H1 (cell line): Measurements from ENCODE around the gene SHROOM3. TPM values are rescaled to one million over a fixed set of nuclear protein-coding genes. Genes with fewer than 3 reads are reported as not detected.

Experiments
- CTCF ChIA-PET: fragments of 300-600 bp; sonication (Branson Sonifier 250); formaldehyde crosslinking; loops from one replicate; lab custom pipeline; 2021; ENCODE audit not compliant: partially characterized antibody; lab: Charles Lee
- POLR2A ChIA-PET: fragments of 300-600 bp; sonication (Branson Sonifier 250); formaldehyde crosslinking; loops from one replicate; lab custom pipeline; 2021; ENCODE audit warnings: inconsistent platforms; ENCODE audit not compliant: partially characterized antibody; lab: Charles Lee
- DNase-seq, 2 experiments: peaks; one replicate each; pipeline versions ENCODE4 v3.0.0 to v3.0.0-alpha.2; 2010 to 2022; ENCODE audit warnings: low spot score in 2 of 2, low read depth in 1 of 2, mixed read lengths in 1 of 2
- FAIRE-seq: peaks from 2 replicates; lab custom pipeline; 2011; peaks lifted over from hg19 to GRCh38; lab: Jason Lieb, UNC
- H2AFZ ChIP-seq: 2 replicates; pipeline ENCODE4 v1.8.1; 2012; ENCODE audit warnings: low read length, inconsistent platforms
- H2AK5ac ChIP-seq: 2 replicates; pipeline ENCODE4 v1.6.1; 2013; ENCODE audit warnings: low read depth, low read length
- H2BK120ac ChIP-seq: replicated peaks from 2 replicates; pipeline ENCODE3; 2013; ENCODE audit warnings: low read depth, low read length, inconsistent platforms
- H2BK12ac ChIP-seq: 2 replicates; pipeline ENCODE4 v1.6.1; 2013; ENCODE audit warnings: low read depth, low read length
- H2BK15ac ChIP-seq: 2 replicates; pipeline ENCODE4 v1.6.1; 2013; ENCODE audit warnings: low read length
- H2BK20ac ChIP-seq: 2 replicates; pipeline ENCODE4 v1.6.1; 2013; ENCODE audit warnings: low read length
- H2BK5ac ChIP-seq: 2 replicates; pipeline ENCODE4 v1.6.1; 2013; ENCODE audit warnings: low read depth, low read length
- H3K14ac ChIP-seq: 2 replicates; pipeline ENCODE4 v1.6.1; 2013; ENCODE audit warnings: inconsistent platforms; ENCODE audit not compliant: insufficient read length
- H3K18ac ChIP-seq: 2 replicates; pipeline ENCODE4 v1.6.1; 2013; ENCODE audit warnings: low read length; ENCODE audit errors: extremely low read depth
- H3K23ac ChIP-seq: 2 replicates; pipeline ENCODE4 v1.6.1; 2013; ENCODE audit warnings: inconsistent platforms; ENCODE audit not compliant: insufficient read length
- H3K23me2 ChIP-seq: 2 replicates; pipeline ENCODE4 v1.6.1; 2013; ENCODE audit warnings: low read depth, low read length
- H3K27ac ChIP-seq: 2 replicates; pipeline ENCODE4 v1.6.1; 2011; ENCODE audit warnings: low read depth, low read length, inconsistent platforms
- H3K27me3 ChIP-seq, 4 experiments: replicated peaks in 1 of 4; 1 replicate in 1 of 4; 2 replicates in 3 of 4; pipeline versions ENCODE4 v1.6.1 to v1.8.1; 2011 to 2013; ENCODE audit warnings: low read length in 3 of 4, mild to moderate bottlenecking in 3 of 4, inconsistent platforms in 2 of 4, mixed read lengths in 2 of 4, moderate library complexity in 1 of 4; ENCODE audit not compliant: control insufficient read depth in 3 of 4, insufficient read depth in 3 of 4; ENCODE audit errors: extremely low read depth in 1 of 4
- H3K36me3 ChIP-seq, 4 experiments: 2 replicates each; pipeline versions ENCODE4 v1.6.1 to v1.8.1; 2011 to 2013; ENCODE audit warnings: mild to moderate bottlenecking in 4 of 4, low read length in 3 of 4, moderate library complexity in 2 of 4, control low read depth in 1 of 4, inconsistent platforms in 1 of 4; ENCODE audit not compliant: insufficient read depth in 4 of 4, control insufficient read depth in 2 of 4
- H3K4ac ChIP-seq: replicated peaks from 2 replicates; pipeline ENCODE3; 2013; ENCODE audit warnings: low read length, low read depth, mixed read lengths, inconsistent platforms; ENCODE audit not compliant: insufficient read length
- H3K4me1 ChIP-seq, 4 experiments: replicated peaks in 1 of 4; 1 replicate in 1 of 4; 2 replicates in 3 of 4; pipeline versions ENCODE4 v1.6.1 to v1.8.1; 2011 to 2013; ENCODE audit warnings: low read length in 3 of 4, inconsistent platforms in 2 of 4, mixed read lengths in 1 of 4; ENCODE audit not compliant: insufficient read depth in 4 of 4, control insufficient read depth in 3 of 4
- H3K4me2 ChIP-seq, 2 experiments: 2 replicates each; pipeline versions ENCODE4 v1.6.1 to v1.8.1; 2011 to 2013; ENCODE audit warnings: low read depth in 2 of 2, low read length in 2 of 2, control low read depth in 1 of 2, inconsistent platforms in 1 of 2, mild to moderate bottlenecking in 1 of 2; ENCODE audit not compliant: insufficient read depth in 1 of 2
- H3K4me3 ChIP-seq, 4 experiments: fragments of 200-600, 300-600 bp in 1 of 4; sonication (generic), shearing (Covaris generic), sonication (Bioruptor Twin) in 1 of 4; 2 replicates each; pipeline versions ENCODE4 v1.5.1 to v1.8.1; 2011 to 2016; ENCODE audit warnings: low read length in 4 of 4, low read depth in 3 of 4, control low read depth in 2 of 4, inconsistent platforms in 2 of 4, mild to moderate bottlenecking in 2 of 4, mixed read lengths in 1 of 4, moderate library complexity in 1 of 4; ENCODE audit not compliant: insufficient read depth in 2 of 4; ENCODE audit errors: extremely low read depth in 1 of 4
- H3K56ac ChIP-seq: replicated peaks from 2 replicates; pipeline ENCODE3; 2013; ENCODE audit warnings: low read depth, mild to moderate bottlenecking, mixed read lengths, low read length, inconsistent platforms; ENCODE audit not compliant: insufficient read length
- H3K79me1 ChIP-seq: 2 replicates; pipeline ENCODE4 v1.6.1; 2013; ENCODE audit warnings: low read depth, low read length, control low read depth
- H3K79me2 ChIP-seq, 2 experiments: 2 replicates each; pipeline versions ENCODE4 v1.6.1 to v1.8.1; 2012 to 2013; ENCODE audit warnings: low read length in 2 of 2, mild to moderate bottlenecking in 2 of 2, inconsistent platforms in 1 of 2; ENCODE audit not compliant: insufficient read depth in 2 of 2, control insufficient read depth in 1 of 2
- H3K9ac ChIP-seq, 4 experiments: replicated peaks in 1 of 4; 1 replicate in 1 of 4; 2 replicates in 3 of 4; pipeline versions ENCODE4 v1.6.1 to v1.8.1; 2011 to 2013; ENCODE audit warnings: low read depth in 3 of 4, low read length in 3 of 4, control low read depth in 2 of 4, mild to moderate bottlenecking in 2 of 4, moderate library complexity in 2 of 4, inconsistent platforms in 1 of 4; ENCODE audit errors: extremely low read depth in 1 of 4
- H3K9me3 ChIP-seq, 2 experiments: 2 replicates each; pipeline versions ENCODE4 v1.6.1 to v1.8.1; 2012 to 2013; ENCODE audit warnings: mild to moderate bottlenecking in 2 of 2, moderate library complexity in 2 of 2, control low read depth in 1 of 2, inconsistent platforms in 1 of 2, low read depth in 1 of 2, low read length in 1 of 2, mixed read lengths in 1 of 2; ENCODE audit not compliant: insufficient read depth in 2 of 2
- H4K20me1 ChIP-seq, 2 experiments: replicated peaks in 1 of 2; 2 replicates each; pipeline versions ENCODE3 to v1.8.1; 2011 to 2013; ENCODE audit warnings: inconsistent platforms in 2 of 2, low read length in 2 of 2, mild to moderate bottlenecking in 1 of 2; ENCODE audit not compliant: insufficient read depth in 2 of 2, control insufficient read depth in 1 of 2
- H4K5ac ChIP-seq: 2 replicates; pipeline ENCODE4 v1.6.1; 2013; ENCODE audit warnings: low read length, low read depth, mixed read lengths, inconsistent platforms; ENCODE audit not compliant: insufficient read length
- H4K8ac ChIP-seq: 2 replicates; pipeline ENCODE4 v1.8.0; 2013; ENCODE audit warnings: mild to moderate bottlenecking, moderate library complexity, low read length, inconsistent platforms; ENCODE audit not compliant: insufficient read depth; ENCODE audit errors: extremely low read depth
- H4K91ac ChIP-seq: replicated peaks from 2 replicates; pipeline ENCODE3; 2013; ENCODE audit warnings: low read length, mixed read lengths, inconsistent platforms; ENCODE audit not compliant: insufficient read length
- EGR1 ChIP-seq: IDR thresholded peaks from 2 replicates; pipeline ENCODE4 v1.6.1; 2011; ENCODE audit warnings: low read depth, low read length, borderline replicate concordance
- ZNF274 ChIP-seq: IDR thresholded peaks from 2 replicates; pipeline ENCODE4 v1.7.0; 2012; ENCODE audit warnings: low read length, borderline replicate concordance; ENCODE audit errors: extremely low read depth
- WGBS, 2 experiments: shearing (Covaris generic) in 1 of 2; methylation state at CpG; one replicate each; pipeline versions ENCODE4 v1.1.6 to v1.1.7; 2013 to 2015; ENCODE audit warnings: low lambda C conversion rate in 2 of 2, mixed read lengths in 2 of 2, inconsistent platforms in 1 of 2, low coverage in 1 of 2, missing lambda C conversion rate in 1 of 2; ENCODE audit not compliant: insufficient replicate concordance in 2 of 2, insufficient coverage in 1 of 2, insufficient read length in 1 of 2; ENCODE audit errors: extremely low coverage in 1 of 2, missing lambda C conversion rate in 1 of 2; 5-methylcytosine and 5-hydroxymethylcytosine counted together
- polyA plus RNA-seq, 7 experiments: library from polyadenylated mRNA; depleted of rRNA in 3 of 7; stranded (reverse) in 5 of 7; unstranded in 2 of 7; fragments of >200 nt in 5 of 7; fragments of 200-250 nt in 2 of 7; gene quantifications; 1 replicate in 5 of 7; 2 replicates in 1 of 7; 4 replicates in 1 of 7; pipeline versions ENCODE4 v1.2.1 to v1.2.3, GENCODE V29; 2011 to 2013; ENCODE audit warnings: missing spikeins in 2 of 7, mixed read lengths in 2 of 7
- total RNA-seq: library from RNA; stranded (reverse); fragmentation: NEBNext Ultra II Directional; extraction: Animal tissue kit (Norgen Biotek cat#: 25700); gene quantifications from 2 replicates; pipeline ENCODE4 v1.2.1, GENCODE V29; 2021
- TF ChIP-seq, protein P1 (sequence below): IDR thresholded peaks from 2 replicates; pipeline ENCODE4 v1.6.1; 2012; ENCODE audit warnings: inconsistent platforms

Gene SHROOM3
- total and polyA plus RNA-seq, 2 of the 8 experiments (the other 6 are each of a cell fraction or from before 2014, with no cell fraction given), result 15.8 to 34.0 TPM

DNA sequence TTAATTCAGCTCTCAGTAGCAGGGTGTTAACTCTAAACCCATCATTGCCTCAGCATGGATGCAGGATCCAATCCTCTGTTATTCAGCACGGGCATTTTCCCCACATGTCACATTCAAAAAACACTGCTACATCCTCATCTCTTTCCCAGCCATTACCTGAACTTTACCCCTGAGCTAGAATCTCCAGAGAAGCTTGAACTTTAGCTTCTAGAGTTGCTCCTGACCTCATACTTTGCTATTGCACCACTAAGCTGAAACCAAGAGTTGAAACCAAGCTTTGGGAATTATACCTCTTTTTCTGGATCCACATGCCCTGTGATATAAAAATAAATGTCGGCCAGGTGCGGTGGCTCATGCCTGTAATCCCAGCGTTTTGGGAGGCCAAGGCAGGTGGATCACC is 90.7 kb downstream of the SHROOM3 start:
- Histone ChIP-seq H2AK5ac (no peak overlapping the region), H3K4ac (no peak overlapping the region), H3K14ac (no peak overlapping the region), H3K4me1 (peaks cover 0 to 3% (median 0%) of the 10 kb centered on the region in 4 experiments; a peak in 1 of 7 replicates), H2BK20ac (no peak overlapping the region), H4K8ac (no peak overlapping the region), H3K9ac (no peak overlapping the region), H3K36me3 (no peaks in the 10 kb centered on the region), H3K79me1 (no peaks in the 10 kb centered on the region), H3K4me3 (no peak overlapping the region), H4K5ac (no peak overlapping the region), H3K27me3 (no peaks in the 10 kb centered on the region), H3K27ac (no peak overlapping the region), H2BK12ac (no peak overlapping the region), H2BK120ac (no peak overlapping the region), H3K9me3 (no peaks in the 10 kb centered on the region), H3K4me2 (no peak overlapping the region), H2BK5ac (no peak overlapping the region), H4K20me1 (no peaks in the 10 kb centered on the region), H3K79me2 (no peaks in the 10 kb centered on the region), H3K56ac (no peak overlapping the region), H4K91ac (no peak overlapping the region), H3K18ac (no peak overlapping the region), H3K23ac (no peak overlapping the region), H2BK15ac (no peak overlapping the region), H2AFZ (no peak overlapping the region), H3K23me2 (no peaks in the 10 kb centered on the region)
- TF ChIP-seq, protein P1, sequence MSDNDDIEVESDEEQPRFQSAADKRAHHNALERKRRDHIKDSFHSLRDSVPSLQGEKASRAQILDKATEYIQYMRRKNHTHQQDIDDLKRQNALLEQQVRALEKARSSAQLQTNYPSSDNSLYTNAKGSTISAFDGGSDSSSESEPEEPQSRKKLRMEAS, result no peak
- TF ChIP-seq ZNF274 (no peak), EGR1 (no peak)
- POLR2A ChIA-PET, result no interaction called here
- DNase-seq (no peak), FAIRE-seq (no peak)
- CTCF ChIA-PET, result interaction anchor here (1.1 to 1.7 kb wide), 3 partner anchors 8 to 21 kb away, joined by 3 to 6 read pairs (median 4); no protein-coding TSS in a partner anchor
- 92% methylated on average over 4 of the region's 4 CpGs; no CpG with 5 or more reads in 1 of the 2 experiments for WGBS, 2 experiments
